Activated CD8-positive, alpha-beta memory T cell treated with anti-CD3 and anti-CD28 coated beads, Interleukin-2, amount 10 ng/mL, durations not matched to agents 7 days and 5 days (primary cell): ENCODE data around the gene MRPL39. TPM values are rescaled to one million over a fixed set of nuclear protein-coding genes. Genes with fewer than 3 reads are reported as not detected.
"Not testable (repeated sequence)": the region's sequence is repeated elsewhere in the genome, so short reads cannot be mapped to it uniquely, and the experiment has no call there.

Source experiments
- ATAC-seq: fragments of 150-1000 bp; cut with Tn5 transposase; one replicate; pipeline ENCODE4 v1.10.0; 2021; ENCODE audit warnings: moderate library complexity
- CTCF ChIA-PET: fragments of 350-600 bp; sonication (Branson Sonifier 250); formaldehyde crosslinking; loops from one replicate; lab custom pipeline; 2021; ENCODE audit warnings: antibody characterized with exemption; lab: Charles Lee
- DNase-seq: peaks from one replicate; pipeline ENCODE4 v3.0.0-alpha.2; 2020
- H3K27ac Mint-ChIP-seq: one replicate; pipeline ENCODE4 v1.8.0; 2021; ENCODE audit warnings: mild to moderate bottlenecking, mixed read lengths
- H3K27me3 Mint-ChIP-seq: one replicate; pipeline ENCODE4 v1.8.0; 2021; ENCODE audit warnings: mixed read lengths
- H3K36me3 Mint-ChIP-seq: one replicate; pipeline ENCODE4 v1.8.0; 2021; ENCODE audit warnings: mild to moderate bottlenecking, mixed read lengths
- H3K4me1 Mint-ChIP-seq: one replicate; pipeline ENCODE4 v1.8.0; 2021; ENCODE audit warnings: mixed read lengths
- H3K4me3 Mint-ChIP-seq: one replicate; pipeline ENCODE4 v1.8.0; 2021; ENCODE audit warnings: mild to moderate bottlenecking, moderate library complexity, mixed read lengths
- H3K9me3 Mint-ChIP-seq: one replicate; pipeline ENCODE4 v1.8.0; 2022; ENCODE audit warnings: low read depth, mixed read lengths
- total RNA-seq, 2 experiments: library from RNA; stranded (reverse); gene quantifications; one replicate each; pipeline ENCODE4 v1.2.3, GENCODE V29; 2021

The MRPL39 gene
- total RNA-seq, 2 experiments from 2014 or later, result 43.5 to 44.8 TPM

- Mint-ChIP-seq H3K36me3 (no peaks in the 10 kb centered on the region), H3K4me1 (peaks cover 30% of the 10 kb centered on the region), H3K27ac (no peak overlapping the region), H3K9me3 (no peaks in the 10 kb centered on the region), H3K4me3 (no peak overlapping the region), H3K27me3 (peaks cover 41% of the 10 kb centered on the region)
- CTCF ChIA-PET, result interaction anchor here (1.5 to 1.6 kb wide), 2 partner anchors 8 to 28 kb away, joined by 4 to 6 read pairs; no protein-coding TSS in a partner anchor
- DNase-seq, result no peak
- ATAC-seq, result peak; percentile 32
Measured at GRCh38 chr21:25636727-25637126, 29.4 kb upstream of the MRPL39 start.

GRCh38 chr21:25635310-25635709, 28.0 kb upstream of the MRPL39 start:
- CTCF ChIA-PET, result interaction anchor here (1.6 kb wide), 1 partner anchor 26 kb away, joined by 6 read pairs; no protein-coding TSS in a partner anchor
- Mint-ChIP-seq H3K9me3 (no peaks in the 10 kb centered on the region), H3K4me3 (no peak overlapping the region), H3K27ac (no peak overlapping the region), H3K4me1 (peaks cover 24% of the 10 kb centered on the region), H3K27me3 (peaks cover 27% of the 10 kb centered on the region), H3K36me3 (no peaks in the 10 kb centered on the region)
- no peak for DNase-seq
- no peak for ATAC-seq

- ATAC-seq, result no peak
- Mint-ChIP-seq H3K4me3 (no peak overlapping the region), H3K4me1 (peaks cover 10% of the 10 kb centered on the region)
Measured at GRCh38 chr21:25632296-25632695, 25.0 kb upstream of the MRPL39 start.

GRCh38 chr21:25626757-25627156, 19.5 kb upstream of the MRPL39 start:
- Mint-ChIP-seq H3K27me3 (no peaks in the 10 kb centered on the region), H3K4me1 (no peaks in the 10 kb centered on the region), H3K36me3 (no peaks in the 10 kb centered on the region), H3K9me3 (no peaks in the 10 kb centered on the region), H3K4me3 (no peak overlapping the region), H3K27ac (no peak overlapping the region)
- no peak for DNase-seq
- ATAC-seq, result no peak
- CTCF ChIA-PET, result no interaction called here

More at GRCh38 chr21:25632296-25632695, 25.0 kb upstream of the MRPL39 start:
- CTCF ChIA-PET, result no interaction called here
- H3K27ac Mint-ChIP-seq, result no peak overlapping the region
- peaks cover 7% of the 10 kb centered on the region for H3K27me3 Mint-ChIP-seq
- DNase-seq, result no peak
- no peaks in the 10 kb centered on the region for H3K9me3 Mint-ChIP-seq
- H3K36me3 Mint-ChIP-seq, result no peaks in the 10 kb centered on the region

- H3K27me3 Mint-ChIP-seq, H3K36me3 Mint-ChIP-seq, ATAC-seq, H3K9me3 Mint-ChIP-seq, DNase-seq, CTCF ChIA-PET, H3K27ac Mint-ChIP-seq, H3K4me1 Mint-ChIP-seq, H3K4me3 Mint-ChIP-seq: not testable (repeated sequence)
Measured at GRCh38 chr21:25625776-25626555, 18.7 kb upstream of the MRPL39 start.

GRCh38 chr21:25625036-25625435, 17.8 kb upstream of the MRPL39 start:
- H3K9me3 Mint-ChIP-seq, result no peaks in the 10 kb centered on the region
- H3K4me1 Mint-ChIP-seq, result no peaks in the 10 kb centered on the region
- CTCF ChIA-PET, result no interaction called here
- H3K36me3 Mint-ChIP-seq, result no peaks in the 10 kb centered on the region
- no peak overlapping the region for H3K4me3 Mint-ChIP-seq
- DNase-seq (no peak), ATAC-seq (no peak)
- no peaks in the 10 kb centered on the region for H3K27me3 Mint-ChIP-seq
- H3K27ac Mint-ChIP-seq, result no peak overlapping the region

GRCh38 chr21:25624511-25624910, 17.2 kb upstream of the MRPL39 start:
- Mint-ChIP-seq H3K36me3 (no peaks in the 10 kb centered on the region), H3K27ac (no peak overlapping the region), H3K9me3 (no peaks in the 10 kb centered on the region), H3K4me1 (no peaks in the 10 kb centered on the region), H3K27me3 (no peaks in the 10 kb centered on the region), H3K4me3 (no peak overlapping the region)
- DNase-seq (no peak), ATAC-seq (no peak)
- CTCF ChIA-PET, result no interaction called here

GRCh38 chr21:25619198-25619597, 11.9 kb upstream of the MRPL39 start:
- Mint-ChIP-seq H3K27me3 (peaks cover 8% of the 10 kb centered on the region), H3K4me1 (no peaks in the 10 kb centered on the region), H3K4me3 (no peak overlapping the region), H3K27ac (no peak overlapping the region), H3K36me3 (no peaks in the 10 kb centered on the region), H3K9me3 (no peaks in the 10 kb centered on the region)
- CTCF ChIA-PET, result no interaction called here
- ATAC-seq, result no peak
- DNase-seq, result no peak

GRCh38 chr21:25615880-25616279, 8.6 kb upstream of the MRPL39 start:
- ATAC-seq, result no peak
- no peak overlapping the region for H3K27ac Mint-ChIP-seq
- H3K4me3 Mint-ChIP-seq, result no peak overlapping the region
- H3K27me3 Mint-ChIP-seq, result peaks cover 8% of the 10 kb centered on the region
- no peaks in the 10 kb centered on the region for H3K4me1 Mint-ChIP-seq
- DNase-seq, result no peak
- CTCF ChIA-PET, result interaction anchor here (1.6 kb wide), 1 partner anchor 8 kb away, joined by 5 read pairs; no protein-coding TSS in a partner anchor
- no peaks in the 10 kb centered on the region for H3K9me3 Mint-ChIP-seq
- no peaks in the 10 kb centered on the region for H3K36me3 Mint-ChIP-seq

GRCh38 chr21:25614441-25614840, 7.2 kb upstream of the MRPL39 start:
- no peak for DNase-seq
- CTCF ChIA-PET, result no interaction called here

GRCh38 chr21:25608044-25608737, 910 bp upstream of the MRPL39 start:
- Mint-ChIP-seq H3K27me3 (no peaks in the 10 kb centered on the region), H3K4me1 (peaks cover 36% of the 10 kb centered on the region), H3K27ac (peak overlapping the region; percentile 98), H3K9me3 (no peaks in the 10 kb centered on the region), H3K4me3 (peak overlapping the region; percentile 98), H3K36me3 (peaks cover 15% of the 10 kb centered on the region)
- ATAC-seq (peak; percentile 74), DNase-seq (peak; percentile 86)
- CTCF ChIA-PET, result interaction anchor here (0.7 to 2.7 kb wide), 46 partner anchors 8 to 1109 kb away, joined by 3 to 17 read pairs (median 4); partner anchors contain the start of genes ATP5PF, GABPA and JAM2

More at GRCh38 chr21:25614441-25614840, 7.2 kb upstream of the MRPL39 start:
- ATAC-seq, result no peak
- Mint-ChIP-seq H3K9me3 (no peaks in the 10 kb centered on the region), H3K27ac (no peak overlapping the region), H3K27me3 (peaks cover 8% of the 10 kb centered on the region), H3K4me1 (no peaks in the 10 kb centered on the region), H3K36me3 (no peaks in the 10 kb centered on the region), H3K4me3 (no peak overlapping the region)

GRCh38 chr21:25589887-25590286, 17.4 kb downstream of the MRPL39 start:
- no peaks in the 10 kb centered on the region for H3K27me3 Mint-ChIP-seq
- ATAC-seq, result no peak
- H3K4me1 Mint-ChIP-seq, result peaks cover 9% of the 10 kb centered on the region
- H3K27ac Mint-ChIP-seq, result no peak overlapping the region
- no peak for DNase-seq
- no peak overlapping the region for H3K4me3 Mint-ChIP-seq
- no peaks in the 10 kb centered on the region for H3K9me3 Mint-ChIP-seq
- H3K36me3 Mint-ChIP-seq, result peaks cover 70% of the 10 kb centered on the region
- CTCF ChIA-PET, result interaction anchor here (1.6 kb wide), 1 partner anchor 25 kb away, joined by 4 read pairs; no protein-coding TSS in a partner anchor

- Mint-ChIP-seq H3K27ac (no peak overlapping the region), H3K4me3 (no peak overlapping the region), H3K9me3 (no peaks in the 10 kb centered on the region), H3K27me3 (no peaks in the 10 kb centered on the region), H3K4me1 (peaks cover 17% of the 10 kb centered on the region), H3K36me3 (peaks cover 57% of the 10 kb centered on the region)
- no peak for ATAC-seq
- no peak for DNase-seq
- CTCF ChIA-PET, result interaction anchor here (1.6 kb wide), 1 partner anchor 22 kb away, joined by 5 read pairs; no protein-coding TSS in a partner anchor
Measured at GRCh38 chr21:25586791-25587190, 20.5 kb downstream of the MRPL39 start.
